Mucosa of gallbladder (tissue), 1 donor: Measurements from ENCODE around the gene RBAK. TPM values are rescaled to one million over a fixed set of nuclear protein-coding genes. Genes with fewer than 3 reads are reported as not detected.
"Not testable (repeated sequence)": the region's sequence is repeated elsewhere in the genome, so short reads cannot be mapped to it uniquely, and the experiment has no call there.

Experiments used
- DNase-seq: peaks from one replicate; pipeline ENCODE4 v3.0.0-alpha.2; 2020; ENCODE audit warnings: low spot score
- total RNA-seq: library from RNA; stranded (reverse); gene quantifications from one replicate; pipeline ENCODE4 v1.2.1, GENCODE V29; 2021
- donor health status: DM: no; HTN: no; CAD: no.

RBAK gene
- 10.1 TPM for total RNA-seq

DNA sequence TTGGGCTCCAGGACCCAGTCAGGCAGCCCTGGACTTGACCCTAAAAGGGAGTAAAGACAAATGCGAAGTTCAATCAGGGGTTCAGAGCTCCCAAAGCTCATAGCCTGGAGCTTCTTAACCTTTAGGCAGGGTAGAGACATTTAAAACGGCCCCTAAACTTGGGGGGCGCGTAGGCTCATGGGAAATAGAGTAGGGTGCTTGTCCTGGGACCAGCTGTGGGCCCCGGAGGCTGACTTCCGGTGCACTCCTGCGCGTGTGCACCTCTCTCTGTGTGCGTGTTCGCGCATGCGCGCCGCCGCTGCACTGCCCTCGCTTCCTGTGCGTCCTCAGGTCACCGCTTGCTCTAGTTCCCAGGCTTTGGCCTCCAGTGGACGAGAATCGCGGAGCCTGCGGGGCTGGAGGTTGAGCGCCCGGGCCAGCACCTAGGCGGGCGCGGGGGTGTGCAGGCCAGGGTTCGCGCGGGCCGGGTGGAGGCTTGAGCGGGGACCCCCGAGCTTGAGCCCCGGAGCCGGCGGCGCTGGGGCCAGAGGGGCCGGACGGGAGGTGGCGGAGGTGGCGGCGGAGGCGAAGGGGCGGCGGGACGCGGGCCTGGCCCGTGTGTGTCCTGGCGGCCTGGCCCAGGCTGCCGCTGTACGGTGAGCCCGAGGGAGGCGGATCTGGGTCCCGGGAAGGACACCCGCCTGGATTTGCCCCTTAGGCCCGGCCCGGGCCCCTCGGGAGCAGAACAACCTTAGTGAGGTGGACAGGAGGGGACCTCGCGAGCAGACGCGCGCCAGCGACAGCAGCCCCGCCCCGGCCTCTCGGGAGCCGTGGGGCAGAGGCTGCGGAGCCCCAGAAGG, at the start of gene RBAK:
Gene RBAK (plus strand): TSS at position 303 of the 839 bp plus-strand sequence. CDS start 2,217 bp downstream, outside the sequence.
- peak; percentile 96 for DNase-seq

DNA sequence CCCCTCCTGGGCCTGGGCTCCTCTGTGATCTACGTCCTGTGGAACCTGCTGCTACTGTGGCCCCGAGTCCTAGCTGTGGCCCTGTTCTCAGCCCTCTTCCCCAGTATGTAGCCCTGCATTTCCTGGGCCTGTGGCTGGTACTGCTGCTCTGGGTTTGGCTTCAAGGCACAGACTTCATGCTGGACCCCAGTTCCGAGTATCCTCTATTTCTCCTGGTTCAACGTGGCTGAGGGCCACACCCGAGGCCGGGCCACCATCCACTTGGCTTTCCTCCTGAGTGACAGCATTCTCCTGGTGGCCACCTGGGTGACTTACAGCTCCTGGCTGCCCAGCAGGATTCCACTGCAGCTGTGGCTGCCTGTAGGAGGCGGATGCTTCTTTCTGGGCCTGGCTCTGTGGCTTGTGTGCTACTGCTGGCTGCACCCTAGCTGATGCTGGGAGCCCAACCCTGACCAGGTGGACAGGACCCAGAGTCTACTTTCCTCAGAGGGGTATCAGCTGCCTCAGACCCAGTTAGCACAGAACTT, 48.9 kb upstream of the RBAK start:
- no peak for DNase-seq

DNA sequence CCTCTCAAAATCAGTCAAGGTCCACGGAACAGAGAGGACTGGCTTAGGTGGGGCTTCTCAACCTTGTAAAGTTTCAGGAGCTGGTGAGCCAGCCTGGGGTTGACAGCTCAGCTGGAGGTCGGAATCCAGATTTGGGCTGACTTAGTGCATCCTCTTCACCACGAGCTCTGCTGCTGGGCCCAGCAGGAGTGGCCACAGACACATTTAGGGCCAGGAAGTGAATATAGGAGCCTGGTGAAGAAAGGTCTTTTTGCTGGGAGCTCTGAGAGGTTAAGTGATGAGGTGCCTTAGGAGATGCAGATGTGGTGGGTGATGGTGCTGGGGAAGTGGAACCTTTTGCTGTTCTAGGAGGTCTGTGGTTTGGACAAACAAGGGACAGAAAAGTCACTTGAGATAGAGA, 47.4 kb upstream of the RBAK start:
- no peak for DNase-seq

DNA sequence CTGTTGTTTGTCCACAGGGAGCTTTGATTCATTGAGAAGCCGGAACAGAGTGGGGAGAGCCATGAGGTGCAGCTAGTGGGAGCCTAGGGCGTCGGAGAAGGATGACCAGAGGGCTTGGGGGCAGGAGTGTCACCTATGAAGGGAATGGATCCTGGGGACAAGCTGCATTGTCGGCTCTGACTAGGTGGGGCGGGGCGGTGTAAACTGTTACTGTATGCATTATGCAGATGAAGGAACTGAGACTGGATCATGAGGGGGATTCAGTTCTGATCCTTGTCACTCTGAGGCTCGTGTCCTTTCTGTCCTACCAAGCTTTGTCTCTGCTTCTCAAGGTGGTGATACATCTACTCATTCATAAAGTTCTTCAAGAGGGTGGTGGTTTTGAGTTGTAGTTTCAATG, 46.8 kb upstream of the RBAK start:
- DNase-seq = no peak

DNA sequence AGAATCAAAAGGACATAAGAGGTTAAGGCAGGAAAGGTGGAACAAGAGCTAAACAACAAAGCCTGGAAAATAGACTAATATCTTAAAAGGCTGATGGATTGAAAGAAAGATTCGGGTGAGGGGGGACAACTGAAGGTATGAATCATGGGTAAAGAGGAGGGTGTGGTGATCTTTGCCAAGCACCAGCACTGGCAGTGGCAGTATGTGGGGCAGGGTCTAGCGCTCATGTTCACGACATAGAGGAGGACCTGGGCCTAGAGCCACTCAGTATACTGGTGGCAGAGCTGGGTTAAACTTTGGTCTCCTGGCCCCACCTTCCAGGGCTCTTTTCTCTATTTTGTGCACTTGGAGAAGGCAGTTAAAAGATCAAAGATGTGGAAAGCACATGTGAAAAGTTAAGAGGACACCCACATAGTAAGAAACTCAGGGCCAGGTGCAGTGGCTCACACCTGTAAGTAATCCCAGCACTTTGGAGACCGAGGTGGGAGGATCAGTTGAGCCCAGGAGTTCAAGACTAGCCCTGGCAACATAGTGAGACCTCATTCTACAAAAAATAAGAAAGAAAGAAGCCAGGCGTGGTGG, 46.2 kb upstream of the RBAK start:
- no peak for DNase-seq

DNA sequence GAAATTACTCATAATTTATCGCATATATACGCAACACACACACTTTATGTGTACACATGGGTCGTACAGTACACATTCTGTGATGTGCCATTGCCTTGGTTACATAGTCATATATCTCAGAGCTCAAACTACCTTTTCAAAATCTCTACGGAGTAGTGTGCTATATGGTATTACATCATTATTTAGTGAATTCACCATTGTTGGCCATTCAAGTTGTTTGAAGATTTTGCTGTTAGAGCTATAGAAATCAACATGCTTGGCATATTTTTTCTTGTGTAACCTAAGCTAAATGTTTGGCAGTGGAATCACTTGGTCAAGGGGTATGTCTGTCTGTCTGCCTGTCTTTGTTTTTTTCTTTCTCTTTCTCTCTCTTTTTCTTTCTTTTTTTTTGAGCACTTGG, 44.7 kb upstream of the RBAK start:
- no peak for DNase-seq

DNA sequence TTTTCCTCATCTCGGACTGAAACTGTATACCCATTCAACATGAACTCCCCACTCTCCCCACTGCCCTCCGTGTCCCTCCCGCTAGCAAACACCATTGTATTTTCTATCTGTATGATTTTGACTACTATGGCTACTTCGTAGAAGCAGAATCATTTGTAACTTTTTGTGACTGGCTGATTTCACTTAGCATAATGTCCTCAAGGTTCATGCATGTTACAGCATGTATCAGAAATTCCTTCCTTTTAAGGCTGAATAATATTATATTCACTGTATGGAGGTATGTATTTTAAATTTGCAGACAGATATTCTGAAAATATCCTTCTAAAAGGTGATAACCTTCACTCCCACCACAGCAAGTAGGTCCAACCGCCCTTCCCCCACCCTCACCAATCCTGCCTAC, 43.7 kb upstream of the RBAK start:
- no peak for DNase-seq

DNA sequence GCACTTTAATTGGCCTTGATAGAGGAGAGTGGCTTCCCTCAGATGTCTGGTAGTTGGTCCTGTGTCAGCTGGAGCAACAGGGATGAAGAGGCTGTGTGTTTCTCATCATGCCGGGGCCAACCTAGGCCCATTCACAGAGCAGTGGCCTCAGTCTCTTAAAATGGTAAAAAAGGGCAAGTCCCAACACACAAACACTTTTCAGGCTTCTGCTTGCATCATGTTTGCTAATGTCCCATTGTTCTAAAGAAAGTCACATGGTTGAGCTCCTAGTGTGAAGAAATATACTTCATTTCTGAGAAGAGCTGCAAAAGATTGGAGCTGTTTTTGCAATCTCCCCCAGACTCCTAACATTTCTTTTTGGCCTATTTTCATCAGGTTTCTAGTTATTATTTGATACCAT, 40.6 kb upstream of the RBAK start:
- no peak for DNase-seq

DNA sequence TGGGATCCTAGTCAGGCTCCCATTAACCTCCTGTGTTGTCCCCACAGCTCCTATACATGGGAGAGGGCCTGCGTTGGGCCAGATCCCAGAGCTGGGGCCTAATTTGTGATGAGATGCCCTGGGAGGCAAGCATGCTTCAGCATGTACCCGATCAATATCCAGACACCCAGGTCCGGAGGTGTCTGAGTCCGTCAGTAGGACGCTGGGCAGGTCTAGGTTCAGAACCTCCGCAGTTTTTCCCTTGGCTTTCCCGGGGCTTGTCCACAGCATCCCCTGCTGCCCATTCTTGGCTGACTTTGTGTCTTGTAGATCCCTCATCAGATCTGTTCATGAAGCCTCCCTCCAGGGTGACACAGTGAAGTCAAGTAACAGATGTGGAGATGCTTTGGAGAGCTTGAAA, 32.7 kb upstream of the RBAK start:
- DNase-seq = no peak

DNA sequence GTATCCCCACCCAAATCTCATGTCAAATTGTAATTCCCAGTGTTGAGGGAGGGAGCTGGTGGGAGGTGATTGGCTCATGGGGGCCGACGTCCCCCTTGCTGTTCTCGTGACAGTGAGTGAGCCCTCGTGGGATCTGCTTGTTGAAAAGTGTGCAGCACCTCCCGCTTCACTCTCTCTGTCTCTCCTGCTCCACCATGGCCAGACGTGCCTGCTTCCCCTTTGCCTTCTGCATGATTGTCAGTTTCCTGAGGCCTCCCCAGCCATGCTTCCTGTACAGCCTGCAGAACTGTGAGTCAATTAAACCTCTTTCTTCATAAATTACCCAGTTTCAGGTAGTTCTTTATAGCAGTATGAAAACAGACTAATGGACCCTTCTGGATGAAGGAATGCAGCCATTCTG, 29.7 kb upstream of the RBAK start:
- not testable (repeated sequence) for DNase-seq

DNA sequence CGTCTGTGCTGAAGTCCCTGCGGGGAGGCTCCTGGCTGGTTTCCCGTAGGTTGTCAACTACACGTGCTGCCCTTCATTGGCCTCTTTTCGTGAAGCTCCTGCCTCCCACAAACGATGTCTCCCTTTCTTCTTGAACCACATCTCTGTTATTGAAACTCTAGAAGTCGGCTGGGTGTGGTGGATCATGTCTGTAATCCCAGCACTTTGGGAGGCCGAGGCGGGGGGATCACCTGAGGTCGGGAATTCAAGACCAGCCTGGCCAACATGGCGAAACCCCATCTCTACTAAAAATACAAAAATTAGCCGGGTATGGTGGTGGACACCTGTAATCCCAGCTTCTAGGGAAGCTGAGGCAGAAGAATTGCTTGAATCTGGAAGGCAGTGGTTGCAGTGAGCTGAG, 28.0 kb upstream of the RBAK start:
- DNase-seq = not testable (repeated sequence)

DNA sequence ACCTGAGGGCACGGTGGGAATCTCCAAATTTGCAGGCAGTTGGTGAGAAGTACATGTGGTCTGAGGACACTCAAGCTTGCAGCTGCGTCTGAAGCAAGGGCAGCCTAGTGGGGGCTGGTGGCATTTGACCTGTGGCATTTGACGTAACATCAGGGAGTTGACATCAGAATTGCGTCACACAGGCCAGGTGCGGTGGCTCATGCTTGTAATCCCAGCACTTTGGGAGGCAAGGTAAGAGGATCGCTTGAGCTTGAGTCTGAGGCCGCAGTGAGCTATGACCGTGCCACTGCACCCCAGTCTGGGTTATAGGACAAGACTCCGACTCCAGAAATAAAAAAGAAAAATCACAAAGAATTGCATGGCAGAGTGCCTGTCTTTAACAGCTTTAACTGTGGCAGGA, 25.6 kb upstream of the RBAK start:
- DNase-seq = no peak

DNA sequence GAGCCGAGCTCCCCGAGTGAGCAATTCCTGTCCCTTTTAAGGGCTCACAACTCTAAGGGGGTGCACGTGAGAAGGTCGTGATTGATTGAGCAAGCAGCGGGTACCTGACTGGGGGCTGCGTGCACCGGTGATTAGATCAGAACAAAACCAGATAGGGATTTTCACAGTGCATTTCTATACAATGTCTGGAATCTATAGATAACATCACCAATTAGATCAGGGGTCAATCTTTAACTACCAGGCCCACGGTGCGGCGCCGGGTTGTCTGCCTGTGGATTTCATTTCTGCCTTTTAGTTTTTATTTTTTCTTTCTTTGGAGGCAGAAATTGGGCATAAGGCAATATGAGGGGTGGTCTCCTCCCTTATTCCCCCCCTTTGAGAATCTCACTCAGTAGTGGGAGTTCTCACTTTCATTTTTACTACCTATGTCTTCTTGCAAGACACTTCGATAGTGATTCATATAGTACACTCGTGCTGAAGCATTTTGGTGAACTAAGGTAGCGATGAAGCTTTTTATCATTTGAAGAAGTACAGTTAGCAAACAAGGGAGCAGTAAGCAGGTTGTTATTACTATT, 24.6 kb upstream of the RBAK start:
- not testable (repeated sequence) for DNase-seq

DNA sequence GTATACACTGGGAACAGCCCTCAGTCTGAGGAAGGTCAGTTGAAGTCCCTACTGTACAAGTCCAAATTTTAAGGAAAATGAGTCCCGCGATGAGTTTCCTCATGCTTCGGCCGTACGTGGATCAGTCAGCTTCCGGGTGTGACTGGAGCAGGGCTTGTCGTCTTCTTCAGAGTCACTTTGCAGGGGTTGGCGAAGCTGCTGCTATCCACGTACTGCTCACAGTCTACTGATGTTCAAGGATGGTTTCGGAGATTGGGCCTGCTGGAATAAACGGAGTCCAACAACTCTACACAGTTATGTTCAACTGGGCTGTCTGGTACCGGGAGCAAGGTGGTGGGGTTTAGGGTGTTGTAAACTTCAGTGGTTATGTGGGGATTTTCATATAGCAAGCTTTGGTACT, 22.0 kb upstream of the RBAK start:
- DNase-seq = not testable (repeated sequence)

DNA sequence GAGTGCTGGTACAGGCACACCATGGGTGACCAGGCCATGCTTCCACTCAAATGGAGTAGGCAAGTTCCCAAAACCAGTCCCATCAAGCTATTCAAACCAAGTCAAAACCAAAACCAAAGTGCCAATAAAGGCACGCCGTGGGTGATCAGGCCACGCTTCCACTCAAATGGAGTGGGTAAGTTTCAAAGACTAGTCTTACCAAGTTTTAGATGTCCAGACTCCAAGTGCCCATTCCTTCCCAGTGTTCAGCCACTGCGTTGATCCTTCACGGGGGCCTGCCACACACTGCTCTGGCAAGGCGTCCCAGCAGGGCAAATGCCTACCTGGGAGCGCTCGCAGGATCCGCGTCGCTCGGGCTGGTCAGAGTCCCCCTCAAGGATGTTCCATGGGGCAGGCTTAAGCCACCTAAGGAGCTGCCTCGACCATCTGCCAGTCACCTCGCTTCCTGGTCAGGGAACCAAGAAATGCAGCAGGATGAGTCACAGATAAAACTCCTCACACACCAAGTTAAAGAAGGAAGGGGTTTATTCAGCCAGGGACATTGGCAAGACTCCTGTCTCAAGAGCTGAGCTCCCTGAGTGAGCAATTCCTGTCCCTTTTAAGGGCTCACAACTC, 17.8 kb upstream of the RBAK start:
- DNase-seq = not testable (repeated sequence)

DNA sequence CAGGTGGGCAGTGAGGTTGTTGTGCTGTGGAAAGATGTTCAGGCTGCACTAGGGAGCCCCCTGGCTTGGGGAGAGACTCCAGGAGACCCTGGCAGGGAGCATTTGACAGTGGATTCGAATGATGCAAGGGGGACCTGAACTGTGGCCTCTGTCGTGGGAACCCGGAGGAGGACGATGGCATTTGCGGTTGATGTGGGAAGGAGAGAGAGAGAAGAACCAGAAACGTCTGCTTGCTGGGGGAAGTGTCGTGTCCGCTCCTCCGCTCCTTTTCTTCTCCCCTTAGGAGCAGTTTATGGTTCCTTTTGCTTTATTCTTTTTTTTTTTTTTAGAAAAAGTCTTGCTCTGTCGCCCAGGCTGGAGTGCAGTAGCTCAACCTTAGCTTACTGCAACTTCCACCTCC, 12.5 kb upstream of the RBAK start:
- not testable (repeated sequence) for DNase-seq

DNA sequence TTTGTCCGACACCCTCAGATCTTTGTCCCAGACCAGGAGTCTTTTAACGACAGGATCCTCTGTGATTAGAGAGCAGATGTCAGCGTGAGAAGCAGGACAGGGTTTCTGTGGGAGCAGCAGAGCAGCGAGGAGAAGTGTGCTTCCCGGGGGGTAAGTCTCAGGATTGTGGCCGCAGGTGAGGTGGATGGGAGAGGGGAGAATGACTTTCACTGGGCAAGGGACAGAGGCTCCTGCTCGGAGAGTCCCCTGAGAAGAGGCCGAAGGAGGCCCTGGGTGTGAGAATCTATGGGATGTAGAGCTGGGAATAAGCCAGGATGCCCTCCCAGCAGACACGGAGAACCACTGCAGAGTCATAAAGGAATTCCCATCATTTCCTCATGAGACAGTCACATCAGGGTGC, 10.4 kb upstream of the RBAK start:
- no peak for DNase-seq

DNA sequence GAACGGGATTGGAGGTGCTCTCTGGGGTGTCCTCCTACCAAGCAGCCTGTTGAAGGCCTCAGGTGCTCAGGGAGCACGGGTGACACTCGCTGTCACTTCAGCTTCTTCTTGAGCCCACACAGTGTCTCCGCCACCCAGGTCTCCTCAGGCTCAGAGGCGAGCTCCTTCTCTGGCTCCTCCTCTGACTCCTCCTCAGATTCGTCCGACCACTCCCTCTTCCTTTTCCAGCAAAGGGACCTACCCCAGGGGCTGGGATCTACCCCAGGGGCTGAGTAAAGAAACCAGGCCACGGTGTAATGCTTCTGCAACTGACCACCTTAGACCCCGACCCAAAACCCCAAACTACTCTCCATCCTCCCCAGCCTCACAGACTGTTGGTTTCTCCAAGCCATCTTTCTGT, 9.2 kb upstream of the RBAK start:
- DNase-seq = no peak

DNA sequence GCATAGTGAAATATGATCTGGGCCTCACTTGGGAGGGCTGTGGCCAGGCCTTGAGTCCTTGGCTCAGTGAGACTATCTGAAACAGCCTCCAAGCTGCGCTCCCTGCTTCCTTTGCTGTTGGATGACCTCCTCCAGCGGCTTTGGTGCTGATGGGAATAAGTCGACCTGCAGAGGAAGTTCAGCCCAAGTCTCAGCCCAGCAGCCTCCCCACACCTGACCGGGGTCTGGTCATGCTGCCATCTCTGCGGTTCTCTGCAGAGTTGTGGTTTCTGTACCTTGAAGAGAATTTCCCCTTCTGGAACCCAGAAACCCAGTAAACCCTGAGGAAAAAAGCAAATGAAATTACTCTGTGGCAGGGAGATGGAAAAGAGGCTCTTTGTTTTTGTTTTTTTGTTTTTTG, 4.6 kb upstream of the RBAK start:
- no peak for DNase-seq

DNA sequence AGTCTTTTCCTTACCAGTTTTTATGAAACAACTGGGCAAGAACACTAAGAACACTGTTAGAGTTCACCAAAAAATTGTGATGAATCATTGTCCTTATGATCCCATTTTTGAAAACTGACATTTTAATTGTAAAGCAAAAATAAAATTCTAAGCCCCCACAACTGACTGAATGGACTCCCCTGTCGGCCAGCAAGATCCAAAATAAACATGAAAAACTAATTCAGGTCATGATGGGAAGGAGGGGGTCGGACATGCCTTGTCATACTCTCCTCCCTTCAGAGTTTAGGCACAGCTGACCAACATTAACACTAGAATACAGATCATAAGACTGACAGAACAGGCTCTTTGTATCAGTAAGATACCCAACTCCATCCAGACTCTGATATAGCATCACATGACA, 2.0 kb upstream of the RBAK start:
- no peak for DNase-seq

DNA sequence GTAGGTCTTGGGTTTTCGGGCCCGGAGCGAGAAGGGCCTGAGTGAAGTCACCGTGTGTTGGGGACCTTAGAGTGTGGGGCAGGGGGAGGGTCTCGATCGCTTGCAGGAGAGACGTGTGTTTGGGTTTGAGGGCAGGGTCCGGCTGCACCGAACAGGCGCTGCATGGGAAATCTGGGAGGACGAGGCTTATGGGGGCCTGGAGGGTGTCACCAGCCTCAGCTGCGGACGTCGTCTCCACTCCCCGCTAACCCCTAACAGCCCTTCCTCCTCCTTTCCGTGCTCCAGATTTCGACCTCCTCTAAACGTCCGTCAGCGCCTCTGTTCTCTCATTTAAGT, 705 bp downstream of the RBAK start:
- DNase-seq = not testable (repeated sequence)

DNA sequence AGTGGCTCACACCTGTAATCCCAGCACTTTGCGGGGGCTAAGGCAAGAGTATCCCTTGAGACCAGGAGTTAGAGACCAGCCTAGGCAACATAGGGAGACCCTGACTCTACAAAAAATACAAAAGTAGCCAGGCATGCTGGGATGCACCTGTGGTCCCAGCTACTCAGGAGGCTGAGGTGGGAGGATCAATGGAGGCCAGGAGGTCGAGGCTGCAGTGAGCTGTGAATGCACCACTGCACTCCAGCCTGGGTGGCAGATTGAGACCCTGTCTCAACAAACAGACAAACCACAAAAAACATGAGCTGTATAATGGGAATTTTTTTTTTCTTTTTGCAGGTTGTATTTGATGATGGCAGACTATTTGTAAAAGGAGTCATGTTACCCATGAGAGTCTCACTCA, 1.5 kb downstream of the RBAK start:
- DNase-seq = not testable (repeated sequence)

DNA sequence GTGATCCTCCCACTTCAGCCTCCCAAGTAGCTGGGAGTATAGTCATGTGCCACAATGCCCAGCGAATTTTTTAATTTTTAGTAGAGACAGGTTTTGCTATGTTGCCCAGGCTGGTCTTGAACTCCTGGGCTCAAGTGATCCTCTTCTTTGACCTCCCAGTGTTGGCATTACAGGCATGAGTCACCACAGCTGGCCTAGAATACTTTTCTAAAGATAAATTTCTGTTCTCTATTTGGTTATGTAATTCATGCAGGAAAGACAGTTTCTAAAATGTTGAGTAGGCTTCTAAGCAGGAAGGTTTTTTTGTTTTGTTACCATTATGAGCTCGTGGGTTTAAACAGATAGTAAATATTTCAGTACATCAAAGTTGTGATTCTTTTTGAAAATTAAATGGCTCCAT, 5.0 kb downstream of the RBAK start:
- no peak for DNase-seq
